ENCODE data around the gene TXK.

TXK gene

GRCh38 chr4:48153791-48154550 is 19.9 kb upstream of the TXK start:
- TF ChIP-seq GABPA (IDR thresholded peaks at IDR 0.05; ENCODE audit: low read depth) = no peak
- TF ChIP-seq REST (IDR thresholded peaks at IDR 0.05; ENCODE audit: insufficient replicate concordance, low read depth) = no peak
- TF ChIP-seq POLR2AphosphoS5 (IDR thresholded peaks at IDR 0.05; ENCODE audit: low read depth) = no peak
- TF ChIP-seq SPI1 (IDR thresholded peaks at IDR 0.05; ENCODE audit: borderline replicate concordance, low read depth) = no peak
- TF ChIP-seq, protein P1, sequence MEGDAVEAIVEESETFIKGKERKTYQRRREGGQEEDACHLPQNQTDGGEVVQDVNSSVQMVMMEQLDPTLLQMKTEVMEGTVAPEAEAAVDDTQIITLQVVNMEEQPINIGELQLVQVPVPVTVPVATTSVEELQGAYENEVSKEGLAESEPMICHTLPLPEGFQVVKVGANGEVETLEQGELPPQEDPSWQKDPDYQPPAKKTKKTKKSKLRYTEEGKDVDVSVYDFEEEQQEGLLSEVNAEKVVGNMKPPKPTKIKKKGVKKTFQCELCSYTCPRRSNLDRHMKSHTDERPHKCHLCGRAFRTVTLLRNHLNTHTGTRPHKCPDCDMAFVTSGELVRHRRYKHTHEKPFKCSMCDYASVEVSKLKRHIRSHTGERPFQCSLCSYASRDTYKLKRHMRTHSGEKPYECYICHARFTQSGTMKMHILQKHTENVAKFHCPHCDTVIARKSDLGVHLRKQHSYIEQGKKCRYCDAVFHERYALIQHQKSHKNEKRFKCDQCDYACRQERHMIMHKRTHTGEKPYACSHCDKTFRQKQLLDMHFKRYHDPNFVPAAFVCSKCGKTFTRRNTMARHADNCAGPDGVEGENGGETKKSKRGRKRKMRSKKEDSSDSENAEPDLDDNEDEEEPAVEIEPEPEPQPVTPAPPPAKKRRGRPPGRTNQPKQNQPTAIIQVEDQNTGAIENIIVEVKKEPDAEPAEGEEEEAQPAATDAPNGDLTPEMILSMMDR (IDR thresholded peaks at IDR 0.05; ENCODE audit: insufficient read depth, low read length) = no peak
- Histone ChIP-seq H3K27ac (replicated peaks) (no peak overlapping the region), H3K27me3 (ENCODE audit: insufficient read depth, poor library complexity, severe bottlenecking) (no peaks in the 10 kb centered on the region), H3K4me3 (replicated peaks; ENCODE audit: insufficient read depth, low read length) (no peak overlapping the region)
- DNase-seq (ENCODE audit: low read depth in 1 of 2, low spot score in 1 of 2) = no peak

DNA sequence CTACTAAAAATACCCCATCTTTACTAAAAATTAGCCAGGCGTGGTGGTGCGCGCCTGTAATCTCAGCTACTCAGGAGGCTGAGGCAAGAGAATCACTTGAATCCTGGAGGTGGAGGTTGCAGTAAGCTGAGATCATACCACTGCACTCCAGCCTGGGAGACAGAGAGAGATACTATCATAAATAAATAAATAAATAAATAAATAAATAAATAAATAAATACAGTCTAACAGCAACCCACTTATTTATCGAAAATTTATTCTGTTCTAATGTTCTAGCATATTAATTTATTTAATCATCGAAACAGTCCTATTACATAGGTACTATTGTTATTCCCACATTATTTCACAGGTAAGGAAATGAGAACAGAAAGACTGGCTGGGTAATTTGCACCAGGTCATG is 18.2 kb upstream of the TXK start:
- no peak for DNase-seq (ENCODE audit: low read depth in 1 of 2, low spot score in 1 of 2)
- no peaks in the 10 kb centered on the region for H3K27me3 ChIP-seq (ENCODE audit: insufficient read depth, poor library complexity, severe bottlenecking)
- no peak overlapping the region for H3K27ac ChIP-seq (replicated peaks)
- no peak overlapping the region for H3K4me3 ChIP-seq (replicated peaks; ENCODE audit: insufficient read depth, low read length)
- no peak for TF ChIP-seq SPI1 (IDR thresholded peaks at IDR 0.05; ENCODE audit: borderline replicate concordance, low read depth)
- no peak for TF ChIP-seq POLR2AphosphoS5 (IDR thresholded peaks at IDR 0.05; ENCODE audit: low read depth)
- no peak for TF ChIP-seq GABPA (IDR thresholded peaks at IDR 0.05; ENCODE audit: low read depth)
- no peak for TF ChIP-seq REST (IDR thresholded peaks at IDR 0.05; ENCODE audit: insufficient replicate concordance, low read depth)
- TF ChIP-seq, protein P1 (IDR thresholded peaks at IDR 0.05; ENCODE audit: insufficient read depth, low read length) = no peak

DNA sequence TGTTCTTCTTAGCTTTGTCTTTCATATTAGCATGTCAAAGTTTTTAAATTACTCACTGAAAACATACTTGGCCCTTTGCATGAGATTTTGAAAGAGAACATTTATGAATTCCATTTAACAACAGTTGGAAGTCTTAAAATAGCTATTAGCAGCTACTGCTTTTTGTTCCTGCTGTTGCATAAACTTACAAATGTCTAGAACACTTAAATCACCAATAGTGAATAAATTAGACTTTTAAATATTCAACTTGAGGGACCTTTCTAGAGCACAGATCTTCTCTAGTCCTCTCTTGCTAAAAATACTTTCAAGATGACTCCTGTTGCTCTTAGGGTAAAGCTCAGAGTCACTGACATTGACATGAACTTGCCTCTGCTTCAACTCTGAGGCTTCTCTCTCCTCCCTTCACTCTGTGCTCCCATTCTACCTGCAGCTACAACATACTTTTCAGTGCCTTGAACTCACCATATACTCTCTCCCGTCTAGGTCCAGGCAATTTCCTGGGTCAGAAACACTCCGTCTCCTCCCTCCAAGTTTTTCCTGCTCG is 15.8 kb upstream of the TXK start:
- H3K27me3 ChIP-seq (ENCODE audit: insufficient read depth, poor library complexity, severe bottlenecking) = no peaks in the 10 kb centered on the region
- no peak overlapping the region for H3K4me3 ChIP-seq (replicated peaks; ENCODE audit: insufficient read depth, low read length)
- TF ChIP-seq, protein P1 (IDR thresholded peaks at IDR 0.05; ENCODE audit: insufficient read depth, low read length) = no peak
- TF ChIP-seq POLR2AphosphoS5 (IDR thresholded peaks at IDR 0.05; ENCODE audit: low read depth) = no peak
- no peak for TF ChIP-seq GABPA (IDR thresholded peaks at IDR 0.05; ENCODE audit: low read depth)
- no peak for TF ChIP-seq SPI1 (IDR thresholded peaks at IDR 0.05; ENCODE audit: borderline replicate concordance, low read depth)
- no peak for TF ChIP-seq REST (IDR thresholded peaks at IDR 0.05; ENCODE audit: insufficient replicate concordance, low read depth)
- H3K27ac ChIP-seq (replicated peaks) = no peak overlapping the region
- no peak for DNase-seq (ENCODE audit: low read depth in 1 of 2, low spot score in 1 of 2)
